ENCODE measurements around the gene BRIX1.

GRCh38 chr5:34897646-34898045 is 17.9 kb upstream of the BRIX1 start:
- TF ChIP-seq CTCF (IDR thresholded peaks at IDR 0.05) (no peak), POLR2A (IDR thresholded peaks at IDR 0.05) (no peak)

All from testis (tissue), 2 donors.